GM13976 (cell line): ENCODE measurements around the gene SGCA.

Experiments used
- DNase-seq: peaks from one replicate; pipeline ENCODE4 v3.0.0; 2012; ENCODE audit warnings: low spot score
- in situ Hi-C: fragments of 300-500 bp; cut with MboI; formaldehyde crosslinking; loops from one replicate; pipeline ENCODE4 v1.12.0; 2022; ENCODE audit warnings: low sequenced_read_pairs, mixed read lengths, inconsistent platforms; ENCODE audit not compliant: unreplicated experiment
- TF ChIP-seq, protein P1 (sequence below): IDR thresholded peaks from 2 replicates; pipeline ENCODE4 v1.5.1; 2012; ENCODE audit warnings: borderline replicate concordance, mild to moderate bottlenecking; ENCODE audit not compliant: insufficient read depth; ENCODE audit errors: extremely low read depth, missing control alignments, control extremely low read depth

The SGCA gene

DNA sequence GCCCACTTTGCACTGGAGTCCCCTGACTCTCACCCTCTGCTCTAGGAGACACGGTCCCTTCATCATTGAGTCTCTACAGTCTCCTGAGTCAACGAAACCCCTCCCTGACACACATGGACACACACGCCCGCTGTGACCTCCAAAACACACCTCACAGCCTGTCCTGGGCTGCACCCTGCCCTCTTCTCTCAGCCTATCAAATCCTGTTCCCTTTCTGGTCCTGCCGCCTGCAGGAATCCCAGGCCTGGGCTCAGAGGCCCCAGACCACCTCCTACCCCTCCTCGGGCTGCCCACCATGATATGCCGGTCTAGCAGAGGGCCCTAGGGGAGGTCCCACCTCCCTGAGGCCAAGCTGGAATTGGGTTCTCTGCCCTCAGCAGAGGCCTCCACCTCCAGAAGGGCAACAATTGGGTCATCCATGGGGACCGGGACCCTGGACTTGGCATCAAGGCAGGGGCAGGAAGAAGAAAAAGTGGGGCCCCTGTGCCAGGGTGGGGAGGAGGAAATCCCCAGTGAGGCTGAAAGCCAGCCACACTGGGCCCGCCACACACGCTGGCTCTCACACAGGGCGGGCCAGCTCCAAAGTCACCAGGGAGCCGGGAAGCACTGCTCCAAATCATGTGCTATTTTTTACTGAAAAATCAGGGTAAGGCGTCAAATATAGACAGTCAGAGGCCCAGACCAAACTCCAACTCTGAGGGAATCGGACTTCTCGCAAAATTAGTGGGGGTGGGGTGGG is 18.7 kb upstream of the SGCA start:
- DNase-seq: peak; percentile 62
- in situ Hi-C loops: no loop called here
- TF ChIP-seq, protein P1, sequence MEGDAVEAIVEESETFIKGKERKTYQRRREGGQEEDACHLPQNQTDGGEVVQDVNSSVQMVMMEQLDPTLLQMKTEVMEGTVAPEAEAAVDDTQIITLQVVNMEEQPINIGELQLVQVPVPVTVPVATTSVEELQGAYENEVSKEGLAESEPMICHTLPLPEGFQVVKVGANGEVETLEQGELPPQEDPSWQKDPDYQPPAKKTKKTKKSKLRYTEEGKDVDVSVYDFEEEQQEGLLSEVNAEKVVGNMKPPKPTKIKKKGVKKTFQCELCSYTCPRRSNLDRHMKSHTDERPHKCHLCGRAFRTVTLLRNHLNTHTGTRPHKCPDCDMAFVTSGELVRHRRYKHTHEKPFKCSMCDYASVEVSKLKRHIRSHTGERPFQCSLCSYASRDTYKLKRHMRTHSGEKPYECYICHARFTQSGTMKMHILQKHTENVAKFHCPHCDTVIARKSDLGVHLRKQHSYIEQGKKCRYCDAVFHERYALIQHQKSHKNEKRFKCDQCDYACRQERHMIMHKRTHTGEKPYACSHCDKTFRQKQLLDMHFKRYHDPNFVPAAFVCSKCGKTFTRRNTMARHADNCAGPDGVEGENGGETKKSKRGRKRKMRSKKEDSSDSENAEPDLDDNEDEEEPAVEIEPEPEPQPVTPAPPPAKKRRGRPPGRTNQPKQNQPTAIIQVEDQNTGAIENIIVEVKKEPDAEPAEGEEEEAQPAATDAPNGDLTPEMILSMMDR: no peak

DNA sequence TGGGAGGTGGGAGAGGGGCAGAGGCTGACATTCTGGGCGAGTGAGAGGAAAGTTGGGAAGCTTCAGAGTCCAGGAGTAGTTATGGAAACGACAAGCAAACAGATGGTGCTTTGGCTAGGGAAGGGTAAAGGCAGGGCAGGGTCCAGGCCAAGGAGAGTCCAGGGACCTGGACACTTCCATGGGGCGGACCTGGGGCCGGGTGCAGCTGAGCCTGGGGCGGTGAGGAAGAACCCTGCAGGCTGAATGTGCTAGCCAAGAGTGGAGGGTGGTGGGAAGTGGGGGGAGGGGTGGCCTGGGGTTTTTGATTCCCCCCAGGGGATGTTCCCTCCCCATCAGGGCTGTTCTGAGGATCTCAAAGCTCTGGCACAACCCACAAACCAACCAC is 18.0 kb upstream of the SGCA start:
- in situ Hi-C loops: no loop called here
- DNase-seq: no peak
- TF ChIP-seq, protein P1: no peak

DNA sequence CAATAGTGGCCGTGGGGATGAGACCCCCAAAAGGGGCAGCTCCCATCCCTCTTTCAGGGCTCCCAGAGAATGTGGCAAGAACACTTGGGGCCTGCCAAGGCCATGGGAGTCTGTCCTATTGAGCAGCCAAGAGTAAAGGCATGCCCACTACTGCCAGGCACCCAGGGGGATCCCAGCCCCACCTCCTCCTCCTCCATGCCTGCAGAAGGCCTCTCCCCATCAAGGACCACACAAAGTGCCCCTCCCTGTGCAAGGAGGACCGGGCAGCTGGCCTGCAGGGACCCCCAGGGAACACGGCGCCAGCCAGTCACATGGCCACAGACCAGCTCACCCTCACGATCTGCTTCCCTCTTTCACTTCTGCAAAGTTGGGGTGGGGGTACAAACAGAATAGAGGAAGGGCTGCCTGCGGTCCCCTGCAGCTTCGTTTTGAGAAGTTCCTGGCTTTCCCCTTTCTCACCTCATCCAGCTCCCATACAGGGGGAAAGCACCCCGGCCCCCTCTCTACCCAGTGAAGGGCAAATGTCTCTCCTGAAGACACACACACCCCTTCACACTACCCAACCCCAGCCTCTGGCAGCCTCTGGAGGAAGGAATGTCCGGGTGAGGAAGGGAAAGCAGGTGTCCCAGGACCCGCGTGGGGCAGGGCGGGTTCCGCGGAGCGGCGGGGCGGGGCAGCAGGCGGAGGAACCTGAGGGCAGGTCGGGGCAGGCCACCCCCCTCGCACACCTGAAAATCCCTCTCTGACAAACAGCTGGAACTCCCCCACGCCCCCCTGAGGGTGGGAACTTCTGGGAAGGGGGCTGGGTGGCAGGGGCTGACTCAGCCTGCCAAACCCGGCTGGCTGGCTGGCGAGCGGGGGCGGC is 17.3 kb upstream of the SGCA start:
- TF ChIP-seq, protein P1: no peak
- DNase-seq: peak; percentile 85
- in situ Hi-C loops: no loop called here

DNA sequence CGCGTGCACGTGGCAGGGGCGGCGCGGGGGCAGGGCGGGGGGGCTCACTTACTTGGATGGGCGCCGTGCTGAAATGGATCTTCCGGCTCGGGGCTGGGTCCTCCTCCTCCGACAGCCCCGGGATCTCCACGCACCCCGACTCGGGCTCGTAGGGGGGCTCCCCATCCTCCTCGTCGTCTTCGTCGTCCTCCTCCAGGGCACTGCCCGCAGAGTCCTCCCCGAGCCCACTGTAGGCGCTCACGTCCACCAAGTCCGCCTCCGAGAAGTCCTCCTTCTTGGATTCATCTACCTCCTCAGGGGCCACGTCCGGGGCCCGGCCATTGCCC is 16.8 kb upstream of the SGCA start:
- TF ChIP-seq, protein P1: no peak
- DNase-seq: no peak
- in situ Hi-C loops: no loop called here

DNA sequence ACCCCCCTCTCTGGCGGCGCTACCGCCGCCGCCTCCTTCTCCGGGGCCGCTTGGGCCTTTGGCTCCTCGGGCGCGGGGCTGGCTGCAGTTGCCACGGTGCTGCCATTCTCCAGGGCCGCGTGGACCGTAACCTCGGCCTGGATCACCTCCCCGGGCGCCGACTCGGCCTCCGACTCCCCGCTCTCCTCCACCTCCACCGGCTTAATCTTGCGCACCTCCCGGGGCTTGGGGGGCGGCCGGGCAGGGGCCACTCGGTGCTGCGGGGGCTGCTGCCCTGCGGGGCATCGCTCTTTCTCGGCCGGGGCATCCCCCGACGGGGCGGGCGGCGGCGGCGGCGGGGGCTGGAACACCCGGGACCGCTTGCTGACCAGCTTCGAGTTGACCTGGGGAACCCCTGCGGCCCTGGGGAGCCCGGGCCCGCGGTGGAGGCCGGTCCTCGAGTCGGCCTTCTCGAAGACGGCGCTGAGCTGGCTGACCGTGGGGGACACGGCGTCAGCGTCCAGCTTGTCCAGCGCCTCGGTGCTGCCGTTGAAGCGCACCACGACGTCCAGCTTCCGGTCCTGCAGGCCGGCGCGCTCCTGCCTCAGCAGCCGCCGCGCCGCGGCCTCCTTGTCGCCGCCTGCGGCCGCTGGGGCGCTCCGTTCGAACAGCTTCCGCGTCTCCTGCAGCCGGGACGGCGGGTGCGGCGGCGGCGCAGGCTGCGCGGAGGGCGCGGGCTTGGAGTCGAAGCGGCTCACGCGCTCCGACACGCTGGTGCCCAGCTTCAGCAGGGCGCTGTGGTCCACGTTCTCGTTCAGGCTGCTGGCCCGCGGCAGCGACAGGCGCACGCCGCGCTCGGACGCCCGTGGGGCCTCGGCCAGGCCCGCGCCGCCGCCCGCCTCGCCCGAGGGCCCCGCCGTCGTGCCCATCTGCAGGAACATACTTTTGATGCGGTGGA is 16.1 kb upstream of the SGCA start:
- TF ChIP-seq, protein P1: peak; percentile 26
- in situ Hi-C loops: no loop called here
- no peak for DNase-seq
